NCI-H1694 (cell line): ENCODE results near the gene CRYGN.

Experiments used
- DNase-seq: peaks from one replicate; lab custom pipeline; 2025; lab: John Stamatoyannopoulos, UW

CRYGN gene, protein sequence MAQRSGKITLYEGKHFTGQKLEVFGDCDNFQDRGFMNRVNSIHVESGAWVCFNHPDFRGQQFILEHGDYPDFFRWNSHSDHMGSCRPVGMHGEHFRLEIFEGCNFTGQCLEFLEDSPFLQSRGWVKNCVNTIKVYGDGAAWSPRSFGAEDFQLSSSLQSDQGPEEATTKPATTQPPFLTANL

DNA sequence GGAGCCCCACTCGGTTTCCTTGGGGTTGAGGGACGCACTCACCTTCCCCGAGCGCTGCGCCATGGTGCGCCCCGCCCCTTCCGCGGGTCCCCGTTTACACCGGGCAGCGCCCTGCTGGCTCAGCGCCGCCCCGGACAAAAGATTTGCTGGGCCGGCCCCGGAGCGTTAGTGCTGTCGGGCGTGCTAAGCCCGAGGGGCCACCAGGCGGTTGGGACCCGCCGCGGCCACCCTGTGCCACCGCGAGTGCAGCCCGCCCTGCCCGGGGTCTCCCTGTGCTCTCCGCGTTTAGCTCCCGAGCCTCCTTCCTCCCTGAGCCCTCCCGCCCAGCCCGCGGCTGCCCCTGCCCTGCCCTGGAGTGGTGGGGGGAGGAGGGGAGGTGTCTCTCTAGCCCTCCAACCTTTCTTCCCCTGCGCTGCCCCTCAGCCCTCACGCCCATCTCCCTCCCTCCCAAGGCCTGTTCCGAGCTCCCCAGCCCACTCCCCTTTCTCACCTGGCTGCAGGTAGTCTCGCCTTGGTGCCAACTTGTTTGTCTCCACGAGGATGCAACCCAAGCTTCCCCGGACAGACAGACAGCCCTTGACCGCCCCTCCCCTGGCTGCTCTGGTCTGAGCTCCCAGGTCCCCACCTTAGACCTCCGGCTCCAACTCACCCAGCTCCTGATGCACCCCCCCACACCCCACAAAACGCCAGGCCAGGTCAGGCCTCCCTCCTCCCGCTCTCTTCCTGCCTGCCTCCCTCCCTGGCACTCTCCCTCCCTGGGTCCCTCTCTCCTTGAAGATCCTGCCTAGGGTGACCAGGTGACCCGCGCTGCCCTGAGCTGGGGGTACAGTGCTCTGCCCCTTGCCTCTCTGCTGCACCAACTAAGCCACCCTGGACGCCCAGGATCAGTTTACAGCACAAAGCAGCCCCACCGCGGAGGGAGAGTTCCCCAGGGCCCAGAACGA lies at the start of gene CRYGN:
TSS of gene CRYGN (minus strand) at position 287 of the 944 bp plus-strand sequence. CDS start at position 63, 224 bp downstream.
- DNase-seq, result no peak

DNA sequence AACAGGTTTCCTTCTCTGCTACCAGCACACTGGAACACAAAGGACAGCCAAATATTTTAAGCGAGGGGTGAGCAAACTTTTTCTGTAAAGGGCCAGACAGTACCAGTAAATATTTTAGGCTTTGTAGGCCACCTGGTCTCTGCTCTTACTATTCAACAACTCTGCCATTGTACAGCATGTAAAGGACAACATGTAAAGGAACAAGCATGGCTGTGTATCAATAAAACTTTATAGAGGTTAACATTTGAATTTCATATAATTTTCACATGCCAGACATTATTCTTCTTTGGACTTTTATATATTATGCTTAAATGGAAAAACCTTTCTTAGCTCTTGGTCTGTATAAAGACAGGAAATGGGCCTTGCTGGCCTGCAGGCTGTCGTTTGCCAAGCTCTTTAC lies 49.6 kb upstream of the CRYGN start:
- DNase-seq, result no peak

DNA sequence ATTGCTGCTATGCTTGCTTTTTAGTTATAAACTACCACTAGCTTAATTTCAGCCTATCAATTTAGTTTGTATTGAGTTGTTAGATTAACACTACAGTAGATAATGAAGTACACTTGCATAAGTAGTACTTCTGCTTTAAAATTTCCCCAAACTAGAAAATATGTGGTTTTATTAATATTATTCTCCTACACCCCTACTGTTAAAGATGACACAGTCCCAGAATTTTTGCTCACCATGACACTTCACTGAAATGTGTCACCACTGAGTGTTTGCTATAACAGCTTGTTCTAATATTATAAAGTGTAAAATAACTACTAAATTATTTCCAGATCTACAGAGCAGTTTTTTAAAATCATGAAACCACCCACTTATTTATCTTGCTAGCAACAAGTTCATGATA lies 48.2 kb upstream of the CRYGN start:
- DNase-seq, result no peak

DNA sequence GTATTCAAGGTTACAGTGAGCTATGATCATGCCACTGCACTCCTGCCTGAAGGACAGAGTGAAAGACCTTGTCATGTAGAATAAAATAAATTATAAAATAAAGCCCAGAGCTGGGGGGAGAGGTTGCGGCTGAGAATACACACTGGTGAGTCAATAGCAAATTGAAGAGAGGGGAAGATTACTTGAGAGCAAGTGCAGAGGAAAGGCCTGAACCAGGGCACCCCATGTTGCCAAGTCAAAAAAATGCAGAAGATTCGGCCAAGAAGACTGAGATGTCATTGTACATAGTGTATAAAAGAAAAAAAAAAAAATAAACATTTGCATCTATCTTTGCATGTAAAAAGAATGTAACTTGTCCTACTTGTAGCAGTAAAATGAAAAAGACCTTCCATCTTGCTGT lies 47.3 kb upstream of the CRYGN start:
- no peak for DNase-seq

DNA sequence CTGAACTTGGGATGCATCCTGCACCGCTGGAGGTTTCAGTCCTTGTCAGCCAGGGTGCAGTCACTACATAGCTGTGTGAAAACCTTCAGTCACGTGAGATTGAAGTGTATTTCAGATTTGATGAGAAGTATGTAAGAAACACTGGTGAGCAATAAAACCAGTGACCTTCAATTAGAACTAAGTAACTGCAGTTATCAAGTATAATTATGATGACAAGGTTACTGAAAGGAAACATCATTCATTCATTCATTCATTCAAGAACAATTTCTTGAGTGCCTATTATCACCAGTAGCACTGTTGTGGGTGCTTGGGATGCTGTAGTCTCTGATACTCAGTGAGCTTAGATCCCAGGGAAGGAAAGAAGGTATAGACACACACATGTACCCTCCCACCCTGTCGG lies 46.1 kb upstream of the CRYGN start:
- DNase-seq, result no peak

DNA sequence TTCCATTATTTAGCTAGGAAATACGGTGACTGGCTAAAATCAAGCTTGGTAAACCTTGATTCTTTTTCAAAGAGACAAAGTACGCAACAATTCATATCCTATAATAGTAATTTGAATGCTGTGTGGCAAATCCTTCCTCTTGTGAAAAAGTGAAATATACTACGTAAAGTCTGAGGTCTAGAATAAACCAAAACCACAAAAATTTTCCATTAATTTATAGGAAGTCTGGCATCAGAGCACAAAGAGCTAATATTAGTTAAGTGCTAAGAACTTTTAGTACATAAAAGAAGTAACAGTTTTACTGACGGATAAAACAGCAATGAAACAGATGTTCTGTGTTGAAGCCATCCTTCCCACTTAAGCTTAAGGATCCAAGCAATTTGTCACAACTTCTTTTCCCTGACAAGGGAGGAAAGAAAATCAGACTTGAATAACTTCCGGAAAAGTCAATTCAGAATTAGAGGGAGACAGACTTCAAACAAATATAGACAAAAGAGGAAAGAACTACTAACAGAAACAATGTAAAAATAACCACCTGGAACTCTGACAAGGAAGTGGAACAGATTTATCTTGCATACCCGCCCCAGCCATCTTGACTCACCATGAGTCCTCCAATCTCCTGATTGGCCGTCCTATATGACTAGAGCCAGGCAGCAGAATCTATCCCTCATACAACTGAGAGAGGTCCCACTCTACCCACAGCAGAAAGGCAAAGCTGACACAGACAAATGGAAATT lies 45.2 kb upstream of the CRYGN start:
- DNase-seq, result no peak

DNA sequence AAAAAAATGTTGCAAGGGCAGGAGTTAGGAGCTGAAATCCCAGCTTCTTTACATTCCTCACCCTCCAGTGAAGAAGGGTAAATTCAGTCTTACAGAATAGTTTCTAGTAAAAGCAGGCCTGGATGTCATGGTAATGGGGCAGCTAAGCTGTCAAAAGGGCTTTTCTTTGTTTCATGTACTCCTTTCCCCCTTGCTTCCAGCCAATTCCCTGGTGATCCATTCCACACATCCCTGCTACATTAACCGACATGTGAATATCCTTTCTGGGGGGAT lies 43.7 kb upstream of the CRYGN start:
- DNase-seq, result no peak

DNA sequence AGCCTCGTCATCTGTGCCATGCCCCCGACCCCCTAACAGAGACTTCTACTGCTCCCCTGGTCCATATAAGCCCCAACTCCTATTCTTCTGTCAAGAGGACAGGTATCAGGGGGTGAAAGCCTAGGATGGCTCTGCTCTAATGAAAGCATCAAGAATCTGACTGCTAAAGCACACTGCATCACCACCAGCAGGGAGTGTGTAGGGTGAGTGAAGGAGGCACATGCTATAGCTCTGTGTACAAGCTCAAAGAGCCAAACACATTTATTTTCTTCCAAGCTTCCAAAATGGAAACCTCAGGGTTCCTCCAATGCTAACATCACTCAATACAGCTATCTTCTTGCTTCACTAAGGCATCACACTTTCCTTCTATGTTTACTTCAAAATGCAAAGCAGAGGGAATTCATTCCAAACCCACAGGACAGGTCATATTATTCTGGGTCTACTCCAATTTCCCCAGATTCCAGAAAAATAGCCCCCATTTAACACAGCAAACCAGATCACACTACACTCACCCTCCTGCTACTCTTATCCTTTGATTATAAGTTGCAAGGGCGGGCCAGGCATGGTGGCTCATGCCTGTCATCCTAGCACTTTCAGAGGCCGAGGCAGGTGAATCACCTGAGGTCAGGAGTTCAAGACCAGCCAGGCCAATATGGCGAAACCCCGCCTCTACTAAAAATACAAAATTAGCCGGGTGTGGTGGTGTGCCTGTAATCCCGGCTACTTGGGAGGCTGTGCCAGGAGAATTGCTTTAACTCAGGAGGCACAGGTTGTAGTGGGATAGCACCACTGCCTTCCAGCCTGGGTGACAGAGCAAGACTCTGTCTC lies 43.2 kb upstream of the CRYGN start:
- no peak for DNase-seq

DNA sequence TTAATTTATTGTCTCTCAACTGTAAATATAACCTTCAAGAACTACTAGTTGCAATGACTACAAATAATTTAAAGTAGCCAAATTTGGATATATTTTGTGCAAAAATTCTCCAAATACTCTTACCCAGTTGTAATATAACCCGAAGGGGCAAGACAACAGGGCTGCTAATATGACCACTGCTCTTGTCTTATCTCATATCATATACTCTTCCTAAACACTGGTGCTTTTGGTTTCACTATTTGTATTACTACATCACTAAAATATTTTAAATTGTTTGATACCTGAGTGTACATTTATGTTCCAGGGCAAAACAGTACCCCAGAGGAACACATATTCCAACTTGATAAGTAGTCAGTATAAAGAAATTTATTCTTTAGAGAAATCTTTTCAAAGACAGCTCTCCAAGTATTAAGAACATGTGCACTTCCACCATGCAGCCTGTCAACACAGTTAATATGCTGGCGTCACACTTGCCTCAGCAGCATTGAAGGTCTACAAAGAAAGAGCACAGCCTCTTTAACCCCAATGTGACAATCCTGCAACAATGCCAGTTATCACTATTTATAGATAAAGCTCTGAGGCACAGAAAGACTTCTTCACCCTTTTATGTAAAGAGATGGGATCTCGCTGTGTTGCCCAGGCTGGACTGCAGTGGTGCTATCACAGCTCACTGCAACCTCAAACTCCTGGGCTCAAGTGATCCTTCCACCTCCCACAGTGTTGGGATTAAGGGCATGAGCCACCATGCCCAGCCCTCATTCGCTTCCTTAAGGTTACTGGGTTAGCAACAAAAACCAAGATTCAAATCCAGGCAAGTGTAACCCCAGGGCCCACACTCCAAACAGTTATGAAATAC lies 41.9 kb upstream of the CRYGN start:
- no peak for DNase-seq

DNA sequence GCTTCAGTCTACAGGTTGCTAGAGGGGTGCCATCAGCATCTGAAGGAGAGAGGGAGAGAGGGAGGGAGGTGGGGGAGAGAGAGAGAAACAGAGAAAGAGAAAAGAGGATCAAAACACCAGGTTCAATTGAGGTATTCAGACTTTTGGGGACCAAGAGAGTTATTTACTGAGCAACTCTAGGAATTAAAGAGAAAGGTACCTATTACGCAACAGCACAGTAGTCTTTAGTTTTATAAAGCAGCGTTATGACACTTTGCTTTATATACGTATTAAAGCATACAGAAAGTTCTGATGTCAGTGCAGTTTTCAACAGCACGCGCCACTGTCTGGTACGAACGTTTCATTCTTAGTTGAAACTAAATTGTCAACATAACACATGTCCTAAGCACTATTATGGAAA lies 37.9 kb upstream of the CRYGN start:
- DNase-seq, result no peak

DNA sequence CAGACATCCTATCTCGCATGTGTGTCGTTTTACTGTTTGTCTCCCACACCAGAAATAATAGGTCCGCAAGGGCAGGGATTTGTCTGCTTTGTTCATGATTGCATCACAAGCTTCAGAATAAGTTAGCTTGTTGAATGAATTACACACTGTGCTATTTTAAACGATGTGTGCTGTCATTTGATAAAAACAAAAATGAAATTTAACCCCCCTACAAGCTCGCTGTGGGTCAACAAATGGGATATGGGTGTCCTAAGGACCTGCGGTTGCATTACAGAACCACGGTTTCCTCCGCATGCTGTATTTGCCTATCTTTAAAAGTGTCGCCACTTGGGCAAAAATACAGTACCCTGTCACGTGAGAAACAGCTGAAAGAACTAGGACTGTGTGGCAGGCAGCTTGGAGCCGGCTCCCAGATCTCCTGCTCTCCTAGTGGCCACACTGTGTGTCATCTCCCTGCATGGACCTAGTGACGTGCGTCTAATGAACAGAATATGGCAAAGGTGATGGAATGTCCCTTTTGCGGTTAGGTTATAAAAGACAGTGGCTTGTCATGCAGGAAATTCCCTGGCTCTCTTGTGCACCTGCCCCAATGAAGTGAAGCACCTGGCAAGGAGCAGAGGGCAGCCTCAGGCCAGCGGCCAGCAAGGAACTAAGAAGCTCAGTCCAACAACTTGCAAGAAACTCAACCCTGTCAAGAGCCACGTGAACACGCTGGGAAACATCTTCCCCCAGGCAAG lies 32.9 kb upstream of the CRYGN start:
- no peak for DNase-seq

DNA sequence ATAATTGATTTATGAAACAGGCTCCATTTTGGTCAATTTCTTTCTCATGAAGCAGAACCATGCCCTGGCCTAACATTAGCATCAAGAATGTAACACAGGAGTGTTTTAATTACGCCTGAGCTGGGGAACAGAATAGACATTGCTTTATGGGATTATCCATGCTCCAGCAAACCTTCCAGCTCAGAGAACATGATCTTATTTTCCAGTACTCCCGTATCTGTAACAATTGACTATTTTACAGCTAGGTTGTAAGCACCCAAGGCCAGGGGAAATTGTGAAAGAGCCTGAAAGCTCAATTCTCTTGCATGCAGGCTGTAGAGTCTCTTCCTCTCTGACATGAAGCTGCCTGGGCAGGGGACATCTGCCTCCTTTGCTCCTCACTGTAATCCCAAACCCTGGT lies 30.8 kb upstream of the CRYGN start:
- peak; percentile 32 for DNase-seq

DNA sequence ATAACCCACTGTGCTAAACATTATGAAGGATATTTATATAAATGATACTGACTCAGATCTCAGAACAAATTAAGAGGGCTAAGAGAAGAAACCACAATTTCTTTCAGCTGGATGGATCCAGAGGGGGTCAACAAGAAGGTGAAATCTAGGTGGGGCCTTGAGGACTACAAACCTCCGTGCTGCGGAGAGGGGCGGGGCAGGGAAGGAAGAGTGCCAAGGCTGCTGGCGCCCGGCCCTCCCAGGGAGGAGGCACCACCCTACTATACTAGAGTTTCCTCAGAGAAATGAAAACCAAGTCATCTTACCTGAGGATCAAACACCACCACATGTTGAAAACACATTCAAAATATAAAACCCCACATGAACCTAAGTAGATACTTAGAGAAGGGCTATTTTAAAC lies 29.3 kb upstream of the CRYGN start:
- DNase-seq, result no peak

DNA sequence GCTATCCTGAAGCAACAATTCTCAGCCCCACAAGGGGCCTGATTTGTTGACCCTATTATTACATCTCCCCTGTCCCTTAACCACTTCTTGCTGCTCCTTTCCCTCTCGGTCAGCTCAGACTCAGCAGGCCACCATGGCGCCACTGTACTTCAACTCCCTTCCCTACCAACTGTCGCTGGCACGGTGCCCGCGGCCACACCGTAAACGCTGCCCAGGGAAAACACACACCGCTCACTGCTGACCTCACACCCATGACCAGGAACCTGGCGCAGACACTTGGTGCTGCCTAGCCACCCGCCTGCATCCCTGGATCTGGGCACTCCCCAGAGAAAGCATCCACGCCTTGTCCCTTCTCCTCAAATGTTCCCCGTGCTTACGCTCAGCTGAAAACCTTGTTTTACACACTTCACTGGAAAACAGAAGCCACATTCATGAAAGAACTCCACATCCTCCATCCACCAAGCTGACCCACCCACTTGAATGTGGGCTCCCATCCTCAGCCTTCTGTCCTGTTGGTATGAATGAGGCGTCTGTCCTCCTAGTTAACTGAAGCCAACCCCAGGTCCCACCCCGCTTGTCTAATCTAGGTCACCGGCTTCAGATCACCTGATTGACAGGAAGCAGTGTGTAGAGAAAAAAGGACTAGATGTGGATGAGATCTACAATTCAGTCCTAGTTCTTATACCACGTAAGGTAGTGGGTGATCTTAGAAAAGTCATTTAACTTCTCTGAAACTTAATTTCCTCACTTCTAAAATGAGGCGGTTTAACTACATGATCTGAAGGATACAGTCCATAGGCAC lies 28.5 kb upstream of the CRYGN start:
- DNase-seq, result no peak

DNA sequence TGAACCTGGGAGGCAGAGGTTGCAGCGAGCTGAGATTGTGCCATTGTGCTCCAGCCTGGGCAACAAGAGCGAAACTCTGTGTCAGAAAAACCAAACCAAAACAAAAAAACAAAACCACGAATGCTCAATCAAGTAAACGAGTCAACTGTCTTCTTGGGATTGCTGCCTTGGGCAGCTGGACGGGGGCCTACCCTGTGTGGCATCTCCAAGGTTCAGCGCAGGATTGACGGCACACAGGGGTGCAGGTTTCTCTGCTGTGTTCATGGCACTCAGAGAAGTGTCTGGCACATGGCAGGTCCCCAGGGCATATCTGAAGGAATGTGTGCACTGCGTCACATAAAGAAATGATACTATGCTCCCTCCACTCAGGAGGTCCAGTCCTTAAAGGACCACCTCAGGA lies 25.2 kb upstream of the CRYGN start:
- DNase-seq, result no peak

DNA sequence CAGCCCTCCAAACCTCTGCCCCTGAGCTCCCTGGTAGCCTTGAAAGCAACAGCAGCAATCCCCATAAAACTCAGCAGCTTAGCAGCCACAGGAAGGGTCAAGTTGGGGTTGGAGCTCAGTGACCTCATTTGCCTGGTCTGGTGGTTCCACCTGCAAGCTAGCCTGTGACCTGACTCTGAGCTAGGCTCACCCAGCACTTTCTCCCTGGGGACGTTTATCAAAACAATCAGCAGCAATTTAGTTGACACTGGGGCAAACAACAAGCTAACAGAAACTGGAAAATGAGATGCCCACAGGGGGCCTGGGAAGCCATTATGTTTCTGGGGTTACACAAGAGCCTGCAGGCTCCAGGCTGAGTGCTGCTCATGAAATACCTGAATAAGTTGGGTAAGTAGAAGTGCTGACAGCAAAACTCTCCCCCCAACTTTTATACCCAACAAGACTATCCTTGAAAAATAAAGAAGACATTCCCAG lies 22.4 kb upstream of the CRYGN start:
- no peak for DNase-seq

DNA sequence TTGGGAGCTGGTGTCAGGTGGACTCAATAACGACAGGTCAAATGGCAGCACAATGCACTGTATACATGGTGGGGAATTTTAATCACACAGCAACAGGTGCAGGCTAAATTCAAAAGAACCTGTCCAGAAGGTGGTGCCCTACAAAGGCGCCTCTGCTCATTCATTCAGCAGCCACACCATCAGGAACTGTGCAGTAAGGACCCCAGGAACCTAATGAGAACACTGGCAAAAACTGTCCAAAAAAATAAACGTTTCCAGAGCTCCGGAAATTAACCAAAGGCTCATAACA lies 21.9 kb upstream of the CRYGN start:
- no peak for DNase-seq

DNA sequence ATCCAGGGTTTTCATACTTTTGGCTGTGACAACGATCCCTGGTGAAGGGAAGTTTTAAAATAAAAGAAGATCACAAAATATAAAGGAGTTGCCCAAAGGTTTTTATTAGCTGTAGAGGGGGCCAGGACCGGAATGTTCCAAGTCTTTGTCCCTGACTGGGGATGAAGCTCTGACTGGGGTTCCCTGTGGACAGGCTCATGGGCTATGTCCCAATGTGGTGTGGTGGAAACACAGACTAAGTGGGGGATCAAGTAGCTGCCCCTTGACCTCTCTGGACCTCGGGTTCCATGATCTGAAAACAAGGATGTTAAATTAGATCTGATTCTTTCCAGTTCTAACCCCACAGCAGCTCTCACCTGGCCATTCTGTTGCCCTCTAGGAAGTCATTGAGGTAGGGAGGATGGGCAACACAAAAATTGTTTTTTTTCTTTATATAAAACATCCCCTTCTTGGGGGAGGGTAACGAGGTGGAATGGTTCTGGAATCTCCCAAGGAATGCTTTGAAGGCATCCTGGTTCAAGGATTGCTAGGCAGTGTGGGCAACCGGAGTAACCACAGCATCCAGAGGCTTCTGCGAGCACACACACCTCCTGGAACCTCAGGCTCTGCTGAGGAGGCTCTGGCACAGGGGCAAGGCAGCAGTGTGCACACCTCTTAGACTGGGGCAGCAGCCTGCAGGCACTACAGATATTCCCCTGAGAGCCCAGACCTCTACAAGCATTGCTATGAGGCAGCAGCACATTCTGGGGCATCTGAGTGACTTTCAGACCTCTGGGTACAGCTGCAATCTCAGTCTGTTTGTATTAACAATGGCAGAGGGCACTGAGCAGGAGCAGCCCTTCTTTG lies 21.4 kb upstream of the CRYGN start:
- DNase-seq, result no peak

DNA sequence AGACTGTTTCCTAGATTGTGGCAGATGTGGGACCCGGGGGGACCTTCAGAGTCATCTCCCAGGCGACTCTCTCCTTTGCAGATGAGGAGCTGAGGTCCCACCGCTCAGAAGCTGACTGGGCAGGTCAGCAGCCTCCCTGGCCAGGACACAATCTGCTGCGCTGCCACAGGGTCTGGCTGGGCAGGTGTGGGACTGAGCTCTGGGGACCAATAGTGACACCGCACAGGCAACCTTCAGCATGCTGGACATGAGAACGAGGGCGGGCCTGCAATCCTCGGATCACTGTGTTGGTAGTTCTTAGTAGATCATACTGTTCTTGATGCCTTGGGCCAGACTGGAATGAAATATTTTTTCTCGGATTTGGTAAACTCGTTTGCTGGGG lies 20.5 kb upstream of the CRYGN start:
- DNase-seq, result no peak
